BLaER1 treated with 17β-estradiol and CSF1 and Interleukin-3, amounts not matched to agents 10 nM and 100 nM (cell line): ENCODE data around the gene ARHGAP26.
A peak's percentile ranks its signal among the peaks of the same experiment; 100 is the strongest.

Source experiments
- H3K27ac ChIP-seq, 11 experiments: shearing (Covaris generic); formaldehyde crosslinking; 2 replicates each; pipeline ENCODE4 v1.8.1; 2022
- H3K27me3 ChIP-seq, 11 experiments: shearing (Covaris generic); formaldehyde crosslinking; 2 replicates each; pipeline ENCODE4 v1.8.1; 2022
- H3K36me3 ChIP-seq, 11 experiments: shearing (Covaris generic); formaldehyde crosslinking; 2 replicates each; pipeline ENCODE4 v1.8.1; 2022
- H3K4me1 ChIP-seq, 10 experiments: shearing (Covaris generic); formaldehyde crosslinking; 2 replicates each; pipeline ENCODE4 v1.8.1; 2022
- H3K4me2 ChIP-seq, 11 experiments: shearing (Covaris generic); formaldehyde crosslinking; 2 replicates each; pipeline ENCODE4 v1.8.1; 2022
- H3K4me3 ChIP-seq, 10 experiments: shearing (Covaris generic); formaldehyde crosslinking; 2 replicates each; pipeline ENCODE4 v1.8.1; 2022
- H3K9ac ChIP-seq, 11 experiments: shearing (Covaris generic); formaldehyde crosslinking; 2 replicates each; pipeline ENCODE4 v1.8.1; 2022
- H3K9me3 ChIP-seq, 11 experiments: shearing (Covaris generic); formaldehyde crosslinking; replicated peaks in 1 of 11; 2 replicates each; pipeline ENCODE4 v1.8.1; 2022
- H4K20me1 ChIP-seq, 11 experiments: shearing (Covaris generic); formaldehyde crosslinking; 2 replicates each; pipeline ENCODE4 v1.8.1; 2022
- Cebpa-rat ChIP-seq, 11 experiments: shearing (Covaris generic); IDR thresholded peaks; 2 replicates each; pipeline ENCODE4 v1.8.1; 2022

Gene ARHGAP26

GRCh38 chr5:143050183-143050582 is 280.0 kb downstream of the ARHGAP26 start:
- Histone ChIP-seq H3K9me3 (0 out of 22 replicates have a peak, but pooled peaks cover 0 to 5% (median 0%) of the 10 kb centered on the region in 11 experiments), H3K27me3 (no peaks in the 10 kb centered on the region), H3K4me1 (peaks cover 0 to 64% (median 39%) of the 10 kb centered on the region in 10 experiments; a peak in 17 of 20 replicates), H3K4me3 (no peak overlapping the region), H3K36me3 (peaks cover 0 to 81% (median 42%) of the 10 kb centered on the region in 11 experiments; a peak in 16 of 22 replicates), H3K4me2 (peak overlapping the region in 5 of 11 experiments; percentile 67 to 87 (median 75); a peak in 9 of 22 replicates), H3K27ac (peak overlapping the region in 6 of 11 experiments; percentile 52 to 83 (median 80); a peak in 11 of 22 replicates), H4K20me1 (no peaks in the 10 kb centered on the region; a peak in 1 of 22 replicates), H3K9ac (no peak overlapping the region)
- TF ChIP-seq Cebpa-rat (IDR thresholded peaks at IDR 0.05) = no peak

- Histone ChIP-seq H3K9me3 (no peaks in the 10 kb centered on the region), H3K27me3 (no peaks in the 10 kb centered on the region), H3K9ac (peak overlapping the region in 5 of 11 experiments; percentile 37 to 63 (median 54); a peak in 12 of 22 replicates), H3K4me1 (peaks cover 0 to 76% (median 41%) of the 10 kb centered on the region in 10 experiments; a peak in 17 of 20 replicates), H3K4me2 (peak overlapping the region; percentile 4 to 87 (median 67); a peak in 19 of 22 replicates), H3K36me3 (peaks cover 0 to 81% (median 49%) of the 10 kb centered on the region in 11 experiments; a peak in 14 of 22 replicates), H3K4me3 (peak overlapping the region in 1 of 10 experiments; percentile 31; a peak in 1 of 20 replicates), H4K20me1 (no peaks in the 10 kb centered on the region; a peak in 1 of 22 replicates), H3K27ac (peak overlapping the region in 10 of 11 experiments; percentile 41 to 83 (median 68); a peak in 19 of 22 replicates)
- peak; percentile 71 to 99 (median 95); a peak in 21 of 22 replicates for TF ChIP-seq Cebpa-rat (IDR thresholded peaks at IDR 0.05)
Measured at GRCh38 chr5:143051244-143052058, 281.3 kb downstream of the ARHGAP26 start.

DNA sequence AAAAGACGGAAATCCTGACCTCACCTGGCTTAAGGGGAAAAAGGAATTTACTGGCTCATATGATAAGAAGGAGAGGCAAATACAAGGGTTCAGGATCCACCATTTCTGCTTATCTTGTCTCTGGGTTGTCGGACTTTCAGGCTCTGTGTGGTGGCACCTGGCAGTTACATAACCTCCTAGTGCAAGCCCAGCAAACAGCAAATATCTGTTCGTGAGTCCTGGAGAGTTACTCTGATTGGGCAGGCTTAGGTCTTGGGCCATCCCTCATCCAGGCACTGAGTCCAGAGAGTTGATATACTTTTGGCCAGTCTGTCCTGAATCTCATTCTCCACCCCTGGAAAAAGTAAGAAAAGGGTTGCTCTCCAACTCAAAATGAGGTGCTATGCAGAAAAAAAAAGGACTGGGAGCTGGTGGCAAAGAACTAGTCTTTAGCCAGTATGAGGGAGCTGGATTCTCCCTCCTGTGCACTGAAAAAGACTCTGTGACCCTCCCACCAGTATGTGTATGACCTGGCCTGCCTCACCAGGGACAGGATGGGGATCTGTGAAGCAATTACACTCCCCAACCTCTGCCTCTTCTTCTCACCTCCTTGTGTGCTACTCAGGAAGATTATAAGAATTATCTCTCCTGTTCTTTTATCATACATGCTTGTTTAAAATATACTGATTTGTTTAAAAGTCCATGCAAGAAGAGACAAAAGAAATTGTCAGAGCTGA is 282.9 kb downstream of the ARHGAP26 start:
- H3K36me3 ChIP-seq = peaks cover 5 to 83% (median 66%) of the 10 kb centered on the region in 11 experiments; a peak in 19 of 22 replicates
- peaks cover 7 to 93% (median 57%) of the 10 kb centered on the region in 10 experiments; a peak in 18 of 20 replicates for H3K4me1 ChIP-seq
- H3K27ac ChIP-seq = peak overlapping the region in 5 of 11 experiments; percentile 24 to 83 (median 81); a peak in 8 of 22 replicates
- 0 out of 22 replicates have a peak overlapping the region, but pooled peaks of 1 of the 11 experiments have one; percentile 17 for H3K9ac ChIP-seq
- no peaks in the 10 kb centered on the region for H4K20me1 ChIP-seq
- H3K4me3 ChIP-seq = no peak overlapping the region
- no peaks in the 10 kb centered on the region for H3K9me3 ChIP-seq
- H3K4me2 ChIP-seq = peak overlapping the region in 6 of 11 experiments; percentile 67 to 87 (median 76); a peak in 12 of 22 replicates
- H3K27me3 ChIP-seq = no peaks in the 10 kb centered on the region
- no peak for TF ChIP-seq Cebpa-rat (IDR thresholded peaks at IDR 0.05)

DNA sequence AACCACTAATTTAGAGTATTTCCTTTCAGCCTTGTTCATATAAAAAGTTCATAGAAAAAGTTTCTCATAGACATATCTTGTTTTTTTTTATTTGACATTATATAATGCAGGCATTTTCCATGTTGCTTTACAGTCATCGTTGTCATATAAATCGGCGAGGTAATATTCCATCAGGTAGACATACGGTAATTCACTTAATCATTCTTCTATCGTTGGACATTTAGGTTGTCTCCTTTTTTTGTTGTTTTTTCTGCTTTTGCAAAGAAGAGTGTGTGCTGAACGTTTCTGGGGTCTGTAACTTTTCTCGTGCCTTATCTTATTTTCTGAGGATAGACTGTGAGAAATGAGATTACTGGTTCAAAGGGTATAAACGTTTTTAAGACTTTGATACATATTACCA is 283.6 kb downstream of the ARHGAP26 start:
- H3K4me1 ChIP-seq = peaks cover 7 to 99% (median 58%) of the 10 kb centered on the region in 10 experiments; a peak in 18 of 20 replicates
- H3K4me3 ChIP-seq = no peak overlapping the region
- H3K4me2 ChIP-seq = peak overlapping the region in 5 of 11 experiments; percentile 31 to 77 (median 66); a peak in 8 of 22 replicates
- no peaks in the 10 kb centered on the region for H3K27me3 ChIP-seq
- 0 out of 22 replicates have a peak overlapping the region, but pooled peaks of 1 of the 11 experiments have one; percentile 15 for H3K27ac ChIP-seq
- no peaks in the 10 kb centered on the region for H4K20me1 ChIP-seq
- H3K9me3 ChIP-seq = peaks cover 0 to under 1% (median 0%) of the 10 kb centered on the region in 11 experiments; a peak in 1 of 22 replicates
- H3K36me3 ChIP-seq = peaks cover 5 to 83% (median 72%) of the 10 kb centered on the region in 11 experiments; a peak in 21 of 22 replicates
- no peak overlapping the region for H3K9ac ChIP-seq
- TF ChIP-seq Cebpa-rat (IDR thresholded peaks at IDR 0.05) = no peak

- H3K4me1 ChIP-seq = peaks cover 7 to 100% (median 58%) of the 10 kb centered on the region in 10 experiments; a peak in 18 of 20 replicates
- H3K9me3 ChIP-seq = peaks cover 0 to 6% (median 0%) of the 10 kb centered on the region in 11 experiments; a peak in 2 of 22 replicates
- peak overlapping the region in 4 of 11 experiments; percentile 15 to 39 (median 20); a peak in 7 of 22 replicates for H3K27ac ChIP-seq
- no peaks in the 10 kb centered on the region for H4K20me1 ChIP-seq
- peaks cover 5 to 90% (median 76%) of the 10 kb centered on the region in 11 experiments; a peak in 21 of 22 replicates for H3K36me3 ChIP-seq
- H3K4me2 ChIP-seq = peak overlapping the region in 8 of 11 experiments; percentile 7 to 77 (median 44); a peak in 14 of 22 replicates
- H3K4me3 ChIP-seq = no peak overlapping the region
- H3K27me3 ChIP-seq = no peaks in the 10 kb centered on the region
- no peak for TF ChIP-seq Cebpa-rat (IDR thresholded peaks at IDR 0.05)
- H3K9ac ChIP-seq = no peak overlapping the region
Measured at GRCh38 chr5:143054480-143054941, 284.3 kb downstream of the ARHGAP26 start.

- H4K20me1 ChIP-seq = no peaks in the 10 kb centered on the region
- peaks cover 5 to 90% (median 68%) of the 10 kb centered on the region in 11 experiments; a peak in 21 of 22 replicates for H3K36me3 ChIP-seq
- H3K4me2 ChIP-seq = peak overlapping the region in 4 of 11 experiments; percentile 57 to 77 (median 69); a peak in 7 of 22 replicates
- no peak overlapping the region for H3K4me3 ChIP-seq
- H3K27me3 ChIP-seq = no peaks in the 10 kb centered on the region
- peak overlapping the region in 2 of 11 experiments; percentile 4 to 15; a peak in 1 of 22 replicates for H3K27ac ChIP-seq
- no peak overlapping the region for H3K9ac ChIP-seq
- TF ChIP-seq Cebpa-rat (IDR thresholded peaks at IDR 0.05) = no peak
- H3K9me3 ChIP-seq = peaks cover 0 to 6% (median 0%) of the 10 kb centered on the region in 11 experiments; a peak in 2 of 22 replicates
- H3K4me1 ChIP-seq = peaks cover 7 to 100% (median 53%) of the 10 kb centered on the region in 10 experiments; a peak in 18 of 20 replicates
Measured at GRCh38 chr5:143055596-143056338, 285.6 kb downstream of the ARHGAP26 start.

DNA sequence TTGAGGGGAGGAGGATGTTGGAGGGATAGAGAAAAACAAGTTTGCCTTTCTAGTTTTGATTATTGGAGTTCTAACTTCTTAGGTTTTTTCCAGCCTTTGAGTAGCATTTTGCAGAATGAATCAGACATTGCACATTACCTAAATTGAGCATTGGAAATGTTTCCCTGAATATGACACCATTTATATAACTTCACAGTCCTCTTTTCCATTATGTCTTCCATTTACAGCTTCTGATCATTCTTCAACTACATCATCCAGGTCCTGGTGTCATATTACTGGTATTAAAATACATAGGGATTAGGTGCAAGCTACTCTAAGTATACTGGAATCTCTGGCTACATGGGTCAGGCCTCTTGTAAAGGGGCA is 286.1 kb downstream of the ARHGAP26 start:
- no peaks in the 10 kb centered on the region for H4K20me1 ChIP-seq
- peak overlapping the region in 6 of 11 experiments; percentile 29 to 77 (median 62); a peak in 6 of 22 replicates for H3K4me2 ChIP-seq
- peaks cover 7 to 100% (median 47%) of the 10 kb centered on the region in 10 experiments; a peak in 18 of 20 replicates for H3K4me1 ChIP-seq
- H3K9ac ChIP-seq = no peak overlapping the region
- no peak overlapping the region for H3K4me3 ChIP-seq
- H3K9me3 ChIP-seq = peaks cover 0 to 6% (median 0%) of the 10 kb centered on the region in 11 experiments; a peak in 2 of 22 replicates
- H3K36me3 ChIP-seq = peaks cover 5 to 91% (median 66%) of the 10 kb centered on the region in 11 experiments; a peak in 21 of 22 replicates
- H3K27ac ChIP-seq = peak overlapping the region in 8 of 11 experiments; percentile 26 to 69 (median 51); a peak in 9 of 22 replicates
- H3K27me3 ChIP-seq = no peaks in the 10 kb centered on the region
- TF ChIP-seq Cebpa-rat (IDR thresholded peaks at IDR 0.05) = no peak
